Skeletal muscle satellite cell (primary cell): Measurements from ENCODE around the gene KCNIP3.
"Not testable (repeated sequence)": the region's sequence is repeated elsewhere in the genome, so short reads cannot be mapped to it uniquely, and the experiment has no call there.

Experiments
- H3K27me3 ChIP-seq: 2 replicates; pipeline ENCODE4 v1.7.0; 2013; ENCODE audit warnings: low read length; ENCODE audit not compliant: control insufficient read depth, insufficient read depth
- H3K36me3 ChIP-seq: 2 replicates; pipeline ENCODE4 v1.7.0; 2013; ENCODE audit warnings: mild to moderate bottlenecking, control low read depth, low read length; ENCODE audit not compliant: insufficient read depth
- H3K4me1 ChIP-seq: 2 replicates; pipeline ENCODE4 v1.7.0; 2013; ENCODE audit warnings: low read length; ENCODE audit not compliant: control insufficient read depth, insufficient read depth
- H3K4me2 ChIP-seq: 2 replicates; pipeline ENCODE4 v1.7.0; 2013; ENCODE audit warnings: mild to moderate bottlenecking, low read length
- H3K4me3 ChIP-seq: 2 replicates; pipeline ENCODE4 v1.7.0; 2013; ENCODE audit warnings: low read length
- H3K9ac ChIP-seq: 2 replicates; pipeline ENCODE4 v1.7.0; 2013; ENCODE audit warnings: mild to moderate bottlenecking, low read depth, low read length, moderate library complexity
- H3K9me3 ChIP-seq: replicated peaks from 2 replicates; pipeline ENCODE4 v1.7.0; 2013; ENCODE audit warnings: mild to moderate bottlenecking, control low read depth, low read length

KCNIP3 gene

GRCh38 chr2:95390272-95390880 lies 93.2 kb downstream of the KCNIP3 start:
- peaks cover 7% of the 10 kb centered on the region for H3K27me3 ChIP-seq
- no peak overlapping the region for H3K4me2 ChIP-seq
- H3K9me3 ChIP-seq, result no peaks in the 10 kb centered on the region
- no peaks in the 10 kb centered on the region for H3K36me3 ChIP-seq
- H3K4me3 ChIP-seq, result no peak overlapping the region
- H3K9ac ChIP-seq, result no peak overlapping the region
- peaks cover 3% of the 10 kb centered on the region for H3K4me1 ChIP-seq

- peaks cover 5% of the 10 kb centered on the region for H3K27me3 ChIP-seq
- H3K4me2 ChIP-seq, result no peak overlapping the region
- H3K9ac ChIP-seq, result no peak overlapping the region
- no peaks in the 10 kb centered on the region for H3K9me3 ChIP-seq
- no peaks in the 10 kb centered on the region for H3K36me3 ChIP-seq
- no peak overlapping the region for H3K4me3 ChIP-seq
- H3K4me1 ChIP-seq, result peaks cover 3% of the 10 kb centered on the region
Observed at GRCh38 chr2:95390881-95391321, 93.8 kb downstream of the KCNIP3 start.

GRCh38 chr2:95391641-95392310 lies 94.6 kb downstream of the KCNIP3 start:
- Histone ChIP-seq H3K9me3 (no peaks in the 10 kb centered on the region), H3K9ac (no peak overlapping the region), H3K27me3 (peaks cover 5% of the 10 kb centered on the region), H3K36me3 (no peaks in the 10 kb centered on the region), H3K4me2 (no peak overlapping the region), H3K4me1 (peaks cover 3% of the 10 kb centered on the region), H3K4me3 (no peak overlapping the region)

- Histone ChIP-seq H3K36me3 (no peaks in the 10 kb centered on the region), H3K27me3 (peaks cover 5% of the 10 kb centered on the region), H3K9ac (no peak overlapping the region)
Observed at GRCh38 chr2:95392320-95392719, 95.2 kb downstream of the KCNIP3 start.

GRCh38 chr2:95392730-95393455 lies 95.7 kb downstream of the KCNIP3 start:
- no peaks in the 10 kb centered on the region for H3K36me3 ChIP-seq
- H3K4me1 ChIP-seq, result peaks cover 3% of the 10 kb centered on the region
- H3K4me2 ChIP-seq, result no peak overlapping the region
- H3K4me3 ChIP-seq, result no peak overlapping the region
- H3K9ac ChIP-seq, result no peak overlapping the region
- no peaks in the 10 kb centered on the region for H3K9me3 ChIP-seq
- peaks cover 5% of the 10 kb centered on the region for H3K27me3 ChIP-seq

More at GRCh38 chr2:95392320-95392719, 95.2 kb downstream of the KCNIP3 start:
- Histone ChIP-seq H3K9me3 (no peaks in the 10 kb centered on the region), H3K4me2 (no peak overlapping the region), H3K4me3 (no peak overlapping the region), H3K4me1 (peaks cover 3% of the 10 kb centered on the region)

GRCh38 chr2:95393901-95394300 lies 96.8 kb downstream of the KCNIP3 start:
- H3K4me2 ChIP-seq, result no peak overlapping the region
- no peaks in the 10 kb centered on the region for H3K9me3 ChIP-seq
- H3K4me3 ChIP-seq, result no peak overlapping the region
- H3K4me1 ChIP-seq, result peaks cover 2% of the 10 kb centered on the region
- H3K27me3 ChIP-seq, result no peaks in the 10 kb centered on the region
- H3K36me3 ChIP-seq, result no peaks in the 10 kb centered on the region
- H3K9ac ChIP-seq, result no peak overlapping the region

GRCh38 chr2:95399061-95399460 lies 101.9 kb downstream of the KCNIP3 start:
- Histone ChIP-seq H3K9me3 (no peaks in the 10 kb centered on the region), H3K4me3 (no peak overlapping the region), H3K4me1 (peaks cover 12% of the 10 kb centered on the region), H3K9ac (no peak overlapping the region), H3K36me3 (no peaks in the 10 kb centered on the region), H3K27me3 (no peaks in the 10 kb centered on the region), H3K4me2 (no peak overlapping the region)

- peak overlapping the region; percentile 92 for H3K4me3 ChIP-seq
- no peaks in the 10 kb centered on the region for H3K36me3 ChIP-seq
- H3K9ac ChIP-seq, result peak overlapping the region; percentile 94
- H3K4me2 ChIP-seq, result peak overlapping the region; percentile 92
- H3K27me3 ChIP-seq, result no peaks in the 10 kb centered on the region
- H3K9me3 ChIP-seq, result no peaks in the 10 kb centered on the region
- H3K4me1 ChIP-seq, result peaks cover 12% of the 10 kb centered on the region
Observed at GRCh38 chr2:95401480-95401879, 104.3 kb downstream of the KCNIP3 start.

- H3K4me1 ChIP-seq, result peaks cover 12% of the 10 kb centered on the region
- not testable (repeated sequence) for H3K27me3 ChIP-seq, H3K36me3 ChIP-seq, H3K9me3 ChIP-seq
- peak overlapping the region; percentile 92 for H3K4me3 ChIP-seq
- peak overlapping the region; percentile 94 for H3K9ac ChIP-seq
- peak overlapping the region; percentile 92 for H3K4me2 ChIP-seq
Observed at GRCh38 chr2:95402004-95402369, 104.8 kb downstream of the KCNIP3 start.

- Histone ChIP-seq H3K4me3 (peak within 1 kb of the TSS; percentile 92), H3K9ac (peak within 1 kb of the TSS; percentile 94), H3K4me2 (peak within 1 kb of the TSS; percentile 92), H3K36me3 (peaks cover 4% of the 10 kb centered on the region), H3K4me1 (peaks cover 12% of the 10 kb centered on the region), H3K27me3 (no peaks in the 10 kb centered on the region), H3K9me3 (no peaks in the 10 kb centered on the region)
Observed at GRCh38 chr2:95402370-95403203, 105.4 kb downstream of the KCNIP3 start, which contains the start of gene FAHD2A. Gene FAHD2A, plus strand, starts transcription at chr2:95402708. Its CDS starts 2,851 bp downstream, at chr2:95405559.

GRCh38 chr2:95403204-95403721 lies 106.1 kb downstream of the KCNIP3 start:
- H3K36me3 ChIP-seq, H3K9me3 ChIP-seq, H3K27me3 ChIP-seq: not testable (repeated sequence)
- Histone ChIP-seq H3K4me2 (peak overlapping the region; percentile 92), H3K9ac (peak overlapping the region; percentile 94), H3K4me1 (peaks cover 12% of the 10 kb centered on the region), H3K4me3 (peak overlapping the region; percentile 92)
